ENCODE measurements around the gene VPS51. TPM values are rescaled to one million over a fixed set of nuclear protein-coding genes. Genes with fewer than 3 reads are reported as not detected.

The VPS51 gene
- total and polyA plus RNA-seq, 2 experiments from 2014 or later = 45.3 to 450 TPM

DNA sequence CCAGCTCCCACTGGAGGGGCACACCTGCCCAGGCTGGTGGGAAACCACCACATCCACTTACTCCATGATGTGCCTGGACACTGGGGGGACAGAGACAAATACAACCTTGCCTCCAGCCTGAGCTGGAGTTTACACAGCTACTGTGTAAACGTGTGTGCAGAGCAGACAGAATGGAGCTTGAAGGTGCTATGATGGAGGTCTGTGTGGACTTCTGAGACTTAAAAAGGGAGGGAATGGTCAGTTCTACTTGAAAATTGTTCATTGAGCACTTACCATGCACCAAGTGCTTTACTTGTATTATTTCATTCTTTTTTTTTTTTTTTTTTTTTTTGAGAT is 23.4 kb upstream of the VPS51 start:
- Mint-ChIP-seq H3K4me3 (no peak overlapping the region), H3K27ac (no peak overlapping the region), H3K36me3 (ENCODE audit: low read depth) (peaks cover 22% of the 10 kb centered on the region), H3K27me3 (ENCODE audit: insufficient read depth, low read depth, poor library complexity) (peaks cover 15% of the 10 kb centered on the region), H3K4me1 (peaks cover 10% of the 10 kb centered on the region; the same call in 2 of the 3 replicates), H3K9me3 (no peaks in the 10 kb centered on the region)
- no peak overlapping the region for H3K27ac ChIP-seq (ENCODE audit: low read depth)
- no peaks in the 10 kb centered on the region for H3K4me1 ChIP-seq (ENCODE audit: insufficient read depth)
- no peak for ATAC-seq
- no peak for DNase-seq (ENCODE audit: low spot score)
- no peak overlapping the region for H2AFZ ChIP-seq
- no peak overlapping the region for H3K4me2 ChIP-seq
- peaks cover 6% of the 10 kb centered on the region for H4K20me1 ChIP-seq (replicated peaks; ENCODE audit: insufficient read depth)
- no peaks in the 10 kb centered on the region for H3F3A ChIP-seq (replicated peaks; ENCODE audit: low read depth)
- H3K9me2 ChIP-seq (ENCODE audit: insufficient read depth) = no peaks in the 10 kb centered on the region
- peaks cover 7% of the 10 kb centered on the region for H3K79me2 ChIP-seq (replicated peaks; ENCODE audit: insufficient read depth)
- H3K27me3 ChIP-seq (ENCODE audit: insufficient read depth) = no peaks in the 10 kb centered on the region
- TF ChIP-seq CREB1 (CRISPR knock-in tag; IDR thresholded peaks at IDR 0.05; ENCODE audit: low read depth) = no peak
- TF ChIP-seq EZH2phosphoT487 (IDR thresholded peaks at IDR 0.05; ENCODE audit: unreplicated experiment) = no peak
- TF ChIP-seq EZH2 (IDR thresholded peaks at IDR 0.05; ENCODE audit: low read depth, unreplicated experiment) = no peak
- TF ChIP-seq STAT1 (IDR thresholded peaks at IDR 0.05; ENCODE audit: unreplicated experiment) = no peak
- no peak for TF ChIP-seq JUNB (IDR thresholded peaks at IDR 0.05; ENCODE audit: unreplicated experiment)
- TF ChIP-seq, protein P1, sequence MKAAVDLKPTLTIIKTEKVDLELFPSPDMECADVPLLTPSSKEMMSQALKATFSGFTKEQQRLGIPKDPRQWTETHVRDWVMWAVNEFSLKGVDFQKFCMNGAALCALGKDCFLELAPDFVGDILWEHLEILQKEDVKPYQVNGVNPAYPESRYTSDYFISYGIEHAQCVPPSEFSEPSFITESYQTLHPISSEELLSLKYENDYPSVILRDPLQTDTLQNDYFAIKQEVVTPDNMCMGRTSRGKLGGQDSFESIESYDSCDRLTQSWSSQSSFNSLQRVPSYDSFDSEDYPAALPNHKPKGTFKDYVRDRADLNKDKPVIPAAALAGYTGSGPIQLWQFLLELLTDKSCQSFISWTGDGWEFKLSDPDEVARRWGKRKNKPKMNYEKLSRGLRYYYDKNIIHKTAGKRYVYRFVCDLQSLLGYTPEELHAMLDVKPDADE (IDR thresholded peaks at IDR 0.05) = no peak
- TF ChIP-seq, protein P2, sequence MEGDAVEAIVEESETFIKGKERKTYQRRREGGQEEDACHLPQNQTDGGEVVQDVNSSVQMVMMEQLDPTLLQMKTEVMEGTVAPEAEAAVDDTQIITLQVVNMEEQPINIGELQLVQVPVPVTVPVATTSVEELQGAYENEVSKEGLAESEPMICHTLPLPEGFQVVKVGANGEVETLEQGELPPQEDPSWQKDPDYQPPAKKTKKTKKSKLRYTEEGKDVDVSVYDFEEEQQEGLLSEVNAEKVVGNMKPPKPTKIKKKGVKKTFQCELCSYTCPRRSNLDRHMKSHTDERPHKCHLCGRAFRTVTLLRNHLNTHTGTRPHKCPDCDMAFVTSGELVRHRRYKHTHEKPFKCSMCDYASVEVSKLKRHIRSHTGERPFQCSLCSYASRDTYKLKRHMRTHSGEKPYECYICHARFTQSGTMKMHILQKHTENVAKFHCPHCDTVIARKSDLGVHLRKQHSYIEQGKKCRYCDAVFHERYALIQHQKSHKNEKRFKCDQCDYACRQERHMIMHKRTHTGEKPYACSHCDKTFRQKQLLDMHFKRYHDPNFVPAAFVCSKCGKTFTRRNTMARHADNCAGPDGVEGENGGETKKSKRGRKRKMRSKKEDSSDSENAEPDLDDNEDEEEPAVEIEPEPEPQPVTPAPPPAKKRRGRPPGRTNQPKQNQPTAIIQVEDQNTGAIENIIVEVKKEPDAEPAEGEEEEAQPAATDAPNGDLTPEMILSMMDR (conservative IDR thresholded peaks at IDR 0.05; ENCODE audit: low read depth in 2 of 2) = no peak
- no peak for TF ChIP-seq NANOG (IDR thresholded peaks at IDR 0.05; ENCODE audit: borderline replicate concordance)
- no peak for TF ChIP-seq REST (IDR thresholded peaks at IDR 0.05; ENCODE audit: unreplicated experiment)
- H3K4me3 ChIP-seq = no peak overlapping the region
- H3K36me3 ChIP-seq (ENCODE audit: insufficient read depth) = peaks cover 3% of the 10 kb centered on the region; the same call in 1 of the 2 replicates

DNA sequence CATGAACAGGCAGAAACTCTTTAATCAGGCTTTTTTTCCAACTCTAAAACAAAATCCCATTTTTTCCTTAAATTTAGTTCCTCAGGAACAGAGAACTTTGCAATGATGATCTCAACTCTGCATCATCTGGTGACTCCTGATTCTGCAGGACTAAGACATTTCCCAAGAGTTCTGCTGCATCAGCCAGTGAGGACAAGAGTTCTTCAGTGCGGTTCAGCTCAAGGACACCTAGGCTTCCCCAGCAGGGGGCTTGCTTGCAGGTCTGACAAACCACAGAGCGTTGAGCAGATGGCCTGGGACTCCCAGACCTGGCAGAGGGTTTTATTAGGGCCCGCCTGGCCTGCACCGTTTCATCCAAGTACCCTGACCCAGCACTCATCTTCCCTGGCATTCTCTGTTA is 18.6 kb upstream of the VPS51 start:
- H3F3A ChIP-seq (replicated peaks; ENCODE audit: low read depth) = peaks cover 26% of the 10 kb centered on the region; the same call in 1 of the 2 replicates
- Mint-ChIP-seq H3K27ac (no peak overlapping the region), H3K9me3 (no peaks in the 10 kb centered on the region; the same call in 2 of the 3 replicates), H3K36me3 (ENCODE audit: low read depth) (peaks cover 64% of the 10 kb centered on the region), H3K4me1 (peaks cover 17% of the 10 kb centered on the region), H3K27me3 (ENCODE audit: insufficient read depth, low read depth, poor library complexity) (peaks cover 10% of the 10 kb centered on the region), H3K4me3 (no peak overlapping the region; the same call in 2 of the 3 replicates)
- no peak overlapping the region for H2AFZ ChIP-seq
- ATAC-seq (no peak), DNase-seq (ENCODE audit: low spot score) (no peak)
- H3K36me3 ChIP-seq (ENCODE audit: insufficient read depth) = peaks cover 16% of the 10 kb centered on the region
- no peak overlapping the region for H3K4me2 ChIP-seq
- H3K4me3 ChIP-seq = no peak overlapping the region
- H3K27me3 ChIP-seq (ENCODE audit: insufficient read depth) = no peaks in the 10 kb centered on the region
- H3K79me2 ChIP-seq (replicated peaks; ENCODE audit: insufficient read depth) = peaks cover 43% of the 10 kb centered on the region
- H3K4me1 ChIP-seq (ENCODE audit: insufficient read depth) = peaks cover 1% of the 10 kb centered on the region; the same call in 1 of the 2 replicates
- no peaks in the 10 kb centered on the region for H3K9me2 ChIP-seq (ENCODE audit: insufficient read depth)
- H3K27ac ChIP-seq (ENCODE audit: low read depth) = no peak overlapping the region
- H4K20me1 ChIP-seq (replicated peaks; ENCODE audit: insufficient read depth) = peaks cover 35% of the 10 kb centered on the region
- TF ChIP-seq ZNF114 (CRISPR knock-in tag; IDR thresholded peaks at IDR 0.05) = no peak
- no peak for TF ChIP-seq POLR2AphosphoS5 (IDR thresholded peaks at IDR 0.05; ENCODE audit: low read depth)
- no peak for TF ChIP-seq CREB1 (CRISPR knock-in tag; IDR thresholded peaks at IDR 0.05; ENCODE audit: low read depth)
- no peak for TF ChIP-seq ZNF331 (CRISPR knock-in tag; IDR thresholded peaks at IDR 0.05; ENCODE audit: low read depth)
- no peak for TF ChIP-seq EZH2phosphoT487 (IDR thresholded peaks at IDR 0.05; ENCODE audit: unreplicated experiment)
- TF ChIP-seq NANOG (IDR thresholded peaks at IDR 0.05; ENCODE audit: borderline replicate concordance) = no peak
- TF ChIP-seq REST (IDR thresholded peaks at IDR 0.05; ENCODE audit: unreplicated experiment) = no peak
- TF ChIP-seq, protein P2 (conservative IDR thresholded peaks at IDR 0.05; ENCODE audit: low read depth in 2 of 2) = no peak
